ENCODE data around the gene EP400. TPM values are rescaled to one million over a fixed set of nuclear protein-coding genes. Genes with fewer than 3 reads are reported as not detected.

The EP400 gene
- total and polyA plus RNA-seq, 9 donors, result 19.6 to 60.7 (median 44.0) TPM

DNA sequence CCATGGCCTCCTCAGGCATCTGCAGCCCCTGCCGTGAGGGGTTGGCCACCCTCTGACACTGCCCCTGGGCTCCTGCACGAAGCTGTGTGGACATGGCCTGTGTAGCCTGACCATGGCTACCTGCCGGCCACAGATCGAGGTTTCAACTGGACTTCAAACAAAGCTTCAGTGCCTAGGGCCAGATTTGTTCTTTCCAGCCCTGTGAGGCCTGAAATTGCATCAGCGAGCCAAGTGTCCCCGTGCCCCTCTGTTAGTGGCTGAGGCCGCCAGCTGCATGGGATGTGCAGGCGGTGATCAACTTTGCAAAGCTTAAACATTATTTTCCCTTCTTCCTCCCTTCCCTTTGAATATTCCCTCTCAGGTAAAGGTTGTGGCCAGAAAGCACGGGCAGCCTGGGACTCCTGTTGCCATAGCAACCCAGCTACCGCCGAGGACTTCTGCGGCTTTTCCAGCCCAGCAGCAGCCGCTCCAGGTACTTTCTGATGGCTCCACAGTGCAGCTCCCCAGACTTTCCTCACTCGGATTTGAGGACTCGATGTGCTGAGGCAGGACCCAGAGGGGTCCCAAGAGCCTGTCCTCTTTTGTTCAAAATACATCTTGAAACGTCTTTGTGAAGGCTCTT is 158.6 kb downstream of the EP400 start:
- Histone ChIP-seq H3K4me3 (no peak overlapping the region), H3K27me3 (no peaks in the 10 kb centered on the region), H3K9me3 (no peaks in the 10 kb centered on the region), H3K4me1 (ENCODE audit: insufficient read depth) (no peaks in the 10 kb centered on the region), H3K27ac (no peak overlapping the region), H3K36me3 (no peaks in the 10 kb centered on the region)
- TF ChIP-seq POLR2A (IDR thresholded peaks at IDR 0.05) (no peak), EP300 (IDR thresholded peaks at IDR 0.05) (no peak)
- TF ChIP-seq, protein P1, sequence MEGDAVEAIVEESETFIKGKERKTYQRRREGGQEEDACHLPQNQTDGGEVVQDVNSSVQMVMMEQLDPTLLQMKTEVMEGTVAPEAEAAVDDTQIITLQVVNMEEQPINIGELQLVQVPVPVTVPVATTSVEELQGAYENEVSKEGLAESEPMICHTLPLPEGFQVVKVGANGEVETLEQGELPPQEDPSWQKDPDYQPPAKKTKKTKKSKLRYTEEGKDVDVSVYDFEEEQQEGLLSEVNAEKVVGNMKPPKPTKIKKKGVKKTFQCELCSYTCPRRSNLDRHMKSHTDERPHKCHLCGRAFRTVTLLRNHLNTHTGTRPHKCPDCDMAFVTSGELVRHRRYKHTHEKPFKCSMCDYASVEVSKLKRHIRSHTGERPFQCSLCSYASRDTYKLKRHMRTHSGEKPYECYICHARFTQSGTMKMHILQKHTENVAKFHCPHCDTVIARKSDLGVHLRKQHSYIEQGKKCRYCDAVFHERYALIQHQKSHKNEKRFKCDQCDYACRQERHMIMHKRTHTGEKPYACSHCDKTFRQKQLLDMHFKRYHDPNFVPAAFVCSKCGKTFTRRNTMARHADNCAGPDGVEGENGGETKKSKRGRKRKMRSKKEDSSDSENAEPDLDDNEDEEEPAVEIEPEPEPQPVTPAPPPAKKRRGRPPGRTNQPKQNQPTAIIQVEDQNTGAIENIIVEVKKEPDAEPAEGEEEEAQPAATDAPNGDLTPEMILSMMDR (IDR thresholded peaks at IDR 0.05), result no peak
- intact Hi-C loops (cut with DNase I), result no loop called here
- DNase-seq, result no peak
- WGBS, 3 donors, result 82 to 85% (median 83%) methylated on average over 16 of the region's 16 CpGs

DNA sequence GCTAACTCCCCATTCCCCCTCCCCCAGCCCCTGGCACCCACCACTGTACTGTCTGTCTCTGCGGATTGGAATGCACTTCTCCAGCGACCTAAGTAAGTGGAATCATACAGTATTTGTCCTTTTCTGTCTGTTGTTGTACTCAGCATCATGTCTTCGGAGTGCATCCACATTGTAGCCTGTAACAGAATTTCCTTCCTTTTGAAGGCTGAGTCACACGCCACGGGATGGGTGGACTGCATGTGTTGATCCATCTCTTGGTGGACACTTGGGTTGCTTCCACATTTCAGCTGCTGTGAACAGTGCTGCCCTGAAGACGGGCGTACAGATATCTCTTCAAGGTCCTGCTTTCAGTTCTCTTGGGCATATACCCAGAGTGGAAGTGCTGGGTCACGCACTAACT is 160.0 kb downstream of the EP400 start:
- TF ChIP-seq, protein P1 (IDR thresholded peaks at IDR 0.05), result no peak
- TF ChIP-seq POLR2A (IDR thresholded peaks at IDR 0.05) (no peak), EP300 (IDR thresholded peaks at IDR 0.05) (no peak)
- H3K9me3 ChIP-seq, result no peaks in the 10 kb centered on the region
- intact Hi-C loops (cut with DNase I), result no loop called here
- H3K27ac ChIP-seq, result no peak overlapping the region
- H3K27me3 ChIP-seq, result no peaks in the 10 kb centered on the region
- 88 to 94% (median 90%) methylated on average over 8 of the region's 8 CpGs for WGBS, 3 donors
- no peak overlapping the region for H3K4me3 ChIP-seq
- no peak for DNase-seq
- H3K4me1 ChIP-seq (ENCODE audit: insufficient read depth), result no peaks in the 10 kb centered on the region
- H3K36me3 ChIP-seq, result no peaks in the 10 kb centered on the region

DNA sequence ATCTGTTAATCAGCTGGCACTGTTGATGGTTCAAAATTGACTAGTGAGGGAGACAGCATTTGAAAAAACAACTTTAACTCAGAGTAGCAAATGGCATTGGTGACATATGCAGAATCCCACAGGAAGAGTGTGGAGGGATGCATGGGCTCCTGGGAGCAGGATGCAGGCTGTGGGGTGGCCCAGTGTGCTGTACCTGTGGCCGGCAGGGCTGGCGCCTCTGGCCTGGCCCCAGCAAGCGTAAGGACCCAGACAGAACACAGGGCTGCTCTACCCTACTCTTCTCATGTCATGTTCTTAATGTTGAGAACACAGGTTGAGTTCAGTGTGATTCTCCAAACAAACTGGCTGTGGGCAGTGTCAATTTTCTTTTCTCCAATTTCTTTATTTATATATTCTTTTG is 160.9 kb downstream of the EP400 start:
- intact Hi-C loops (cut with DNase I), result no loop called here
- Histone ChIP-seq H3K27me3 (no peaks in the 10 kb centered on the region), H3K9me3 (no peaks in the 10 kb centered on the region), H3K36me3 (no peaks in the 10 kb centered on the region), H3K4me1 (ENCODE audit: insufficient read depth) (no peaks in the 10 kb centered on the region), H3K4me3 (no peak overlapping the region), H3K27ac (no peak overlapping the region)
- WGBS, 3 donors, result 91 to 95% (median 95%) methylated on average over 3 of the region's 3 CpGs
- no peak for DNase-seq
- no peak for TF ChIP-seq EP300 (IDR thresholded peaks at IDR 0.05)
- TF ChIP-seq, protein P1 (IDR thresholded peaks at IDR 0.05), result no peak
- TF ChIP-seq POLR2A (IDR thresholded peaks at IDR 0.05), result no peak

DNA sequence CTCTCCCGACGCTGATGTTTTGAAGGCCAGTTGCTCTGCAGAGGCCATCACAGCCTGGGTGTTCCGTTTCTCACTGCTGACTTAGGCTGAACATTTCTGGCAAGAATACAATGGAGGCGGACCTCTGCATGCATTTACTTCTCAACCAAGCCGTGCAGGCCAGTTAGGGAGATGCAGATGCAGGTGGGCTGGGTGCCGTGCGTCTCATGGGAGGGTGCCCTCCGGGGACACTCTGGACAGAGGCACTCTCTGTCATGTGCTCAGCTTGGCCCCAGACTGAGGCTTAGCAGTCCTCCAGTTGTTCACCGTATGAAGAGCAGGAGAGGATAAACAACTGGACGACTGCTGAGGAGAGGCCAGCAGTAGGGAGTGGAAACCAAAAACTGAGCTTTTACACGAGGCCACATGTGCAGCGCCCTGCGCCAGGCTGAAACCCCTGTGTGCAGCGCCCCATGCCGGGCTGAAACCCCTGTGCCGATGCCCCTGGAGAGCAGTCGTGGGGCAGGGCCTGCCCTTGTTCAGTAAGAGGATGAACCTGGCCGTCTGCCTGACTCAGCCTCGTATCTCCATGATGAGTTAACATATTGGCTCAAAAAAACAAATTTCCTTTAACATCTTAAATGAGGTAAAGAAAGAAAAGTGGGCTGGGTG is 162.0 kb downstream of the EP400 start:
- Histone ChIP-seq H3K4me3 (no peak overlapping the region), H3K27ac (no peak overlapping the region), H3K36me3 (no peaks in the 10 kb centered on the region), H3K9me3 (no peaks in the 10 kb centered on the region), H3K27me3 (no peaks in the 10 kb centered on the region), H3K4me1 (ENCODE audit: insufficient read depth) (no peaks in the 10 kb centered on the region)
- TF ChIP-seq, protein P1 (IDR thresholded peaks at IDR 0.05), result no peak
- TF ChIP-seq POLR2A (IDR thresholded peaks at IDR 0.05) (no peak), EP300 (IDR thresholded peaks at IDR 0.05) (no peak)
- DNase-seq, result no peak
- intact Hi-C loops (cut with DNase I), result no loop called here
- WGBS, 3 donors, result 67 to 82% (median 81%) methylated on average over 19 of the region's 19 CpGs
